SH-SY5Y (cell line): ENCODE data around the gene SLC7A4.

Experiments
- GATA2 ChIP-seq: IDR thresholded peaks from 2 replicates; pipeline ENCODE4 v1.6.1; 2011; ENCODE audit warnings: mild to moderate bottlenecking, low read depth, low read length
- GATA3 ChIP-seq: IDR thresholded peaks from 2 replicates; pipeline ENCODE4 v1.6.1; 2011; ENCODE audit warnings: low read depth, mild to moderate bottlenecking, low read length, moderate library complexity

DNA sequence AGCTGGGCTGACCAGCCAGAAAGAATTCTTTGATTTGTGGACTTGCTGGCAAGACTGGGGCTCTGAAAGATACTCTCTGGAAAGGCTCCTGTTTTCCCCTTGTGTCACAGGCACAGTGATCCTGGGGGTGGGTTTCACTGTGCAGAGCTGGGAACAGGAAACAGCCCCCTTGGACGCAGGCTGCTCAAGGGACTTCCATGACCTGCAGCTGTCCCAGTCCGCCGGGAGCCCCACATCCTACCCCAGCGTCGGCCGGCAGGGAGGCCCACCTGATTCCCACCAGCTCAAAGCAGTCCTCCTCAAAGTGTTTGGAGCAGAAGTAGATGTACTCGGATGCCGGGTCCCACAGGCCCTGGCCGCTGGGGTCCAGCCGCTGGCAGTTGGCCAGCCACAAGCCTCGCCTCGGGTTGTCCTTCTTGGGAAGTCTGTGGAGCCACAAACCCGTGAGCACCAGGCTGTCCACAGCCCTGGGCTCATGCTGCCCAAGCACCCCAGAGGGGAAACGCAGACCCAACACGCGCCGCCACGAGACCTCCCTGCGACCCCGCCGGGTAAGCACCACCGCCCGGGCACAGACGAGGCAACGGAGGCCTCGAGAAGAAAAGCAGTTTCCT is 31.3 kb downstream of the SLC7A4 start:
- TF ChIP-seq GATA2 (no peak), GATA3 (no peak)
